ENCODE data around the gene PCID2. TPM values are rescaled to one million over a fixed set of nuclear protein-coding genes. Genes with fewer than 3 reads are reported as not detected.
A peak's percentile ranks its signal among the peaks of the same experiment; 100 is the strongest.

Gene PCID2
- total and polyA plus RNA-seq, 2 of the 13 experiments (the other 11 are each of a cell fraction or from before 2014, with no cell fraction given) = 65.0 to 111 TPM

GRCh38 chr13:113208421-113209335 lies at the start of gene PCID2 (continued):
- TF ChIP-seq ZNF646 (CRISPR knock-in tag; IDR thresholded peaks at IDR 0.05) = no peak; the same call in 1 of the 2 replicates
- peak; percentile 90 for TF ChIP-seq KAT7 (CRISPR knock-in tag; IDR thresholded peaks at IDR 0.05; ENCODE audit: borderline replicate concordance)
- no peak for TF ChIP-seq ZNF496 (CRISPR knock-in tag; IDR thresholded peaks at IDR 0.05; ENCODE audit: insufficient replicate concordance)
- TF ChIP-seq ZNF75D (CRISPR knock-in tag; IDR thresholded peaks at IDR 0.05; ENCODE audit: borderline replicate concordance) = no peak
- TF ChIP-seq BCL3 (CRISPR knock-in tag; IDR thresholded peaks at IDR 0.05) = peak; percentile 93; the same call in 1 of the 2 replicates
- peak; percentile 75; the same call in 1 of the 2 replicates for TF ChIP-seq CAMTA2 (CRISPR knock-in tag; IDR thresholded peaks at IDR 0.05; ENCODE audit: borderline replicate concordance)
- TF ChIP-seq GPN1 (CRISPR knock-in tag; IDR thresholded peaks at IDR 0.05; ENCODE audit: borderline replicate concordance) = peak; percentile 22; the same call in 1 of the 2 replicates
- 0 out of 2 replicates have a peak, but pooled peaks have one; percentile 8 for TF ChIP-seq MLXIP (CRISPR knock-in tag; IDR thresholded peaks at IDR 0.05; ENCODE audit: borderline replicate concordance)
- TF ChIP-seq FOXM1 (CRISPR knock-in tag; IDR thresholded peaks at IDR 0.05) = no peak
- TF ChIP-seq ZNF839 (CRISPR knock-in tag; IDR thresholded peaks at IDR 0.05; ENCODE audit: borderline replicate concordance) = peak; percentile 43; the same call in 1 of the 2 replicates
- peak; percentile 68 for TF ChIP-seq ZNF121 (CRISPR knock-in tag; IDR thresholded peaks at IDR 0.05)
- TF ChIP-seq ZXDC (CRISPR knock-in tag; IDR thresholded peaks at IDR 0.05) = peak; percentile 77
- no peak for TF ChIP-seq NFIC (IDR thresholded peaks at IDR 0.05; ENCODE audit: low read length)

All from HepG2 (cell line).